ENCODE measurements around the gene PLXNA2.

Gene PLXNA2

DNA sequence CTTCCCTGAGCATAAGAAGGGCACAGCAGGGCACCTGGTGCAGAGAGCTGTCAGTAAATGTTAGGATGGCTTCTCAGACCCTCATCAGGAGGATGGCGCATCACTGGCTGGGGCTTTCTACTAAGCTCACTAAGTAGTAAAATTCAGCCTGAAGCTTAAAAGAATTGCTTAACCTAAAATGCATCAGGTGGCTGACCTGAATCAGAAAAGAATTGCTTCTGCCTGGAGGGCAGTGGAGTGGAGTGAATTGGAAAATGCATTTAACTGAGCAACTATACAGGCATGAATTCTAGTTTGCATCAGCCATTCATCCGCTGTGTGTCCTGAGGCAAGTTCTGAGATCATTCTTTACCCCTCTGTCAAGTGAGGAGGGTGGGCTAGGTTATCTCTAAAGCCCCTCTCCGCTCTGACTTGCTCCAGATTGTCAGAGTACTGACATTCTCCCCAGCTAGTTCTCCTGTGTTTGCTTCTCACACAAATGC lies 191.2 kb downstream of the PLXNA2 start:
- FAIRE-seq (no peak), DNase-seq (ENCODE audit: insufficient read length, low spot score) (no peak)
- TF ChIP-seq, protein P1, sequence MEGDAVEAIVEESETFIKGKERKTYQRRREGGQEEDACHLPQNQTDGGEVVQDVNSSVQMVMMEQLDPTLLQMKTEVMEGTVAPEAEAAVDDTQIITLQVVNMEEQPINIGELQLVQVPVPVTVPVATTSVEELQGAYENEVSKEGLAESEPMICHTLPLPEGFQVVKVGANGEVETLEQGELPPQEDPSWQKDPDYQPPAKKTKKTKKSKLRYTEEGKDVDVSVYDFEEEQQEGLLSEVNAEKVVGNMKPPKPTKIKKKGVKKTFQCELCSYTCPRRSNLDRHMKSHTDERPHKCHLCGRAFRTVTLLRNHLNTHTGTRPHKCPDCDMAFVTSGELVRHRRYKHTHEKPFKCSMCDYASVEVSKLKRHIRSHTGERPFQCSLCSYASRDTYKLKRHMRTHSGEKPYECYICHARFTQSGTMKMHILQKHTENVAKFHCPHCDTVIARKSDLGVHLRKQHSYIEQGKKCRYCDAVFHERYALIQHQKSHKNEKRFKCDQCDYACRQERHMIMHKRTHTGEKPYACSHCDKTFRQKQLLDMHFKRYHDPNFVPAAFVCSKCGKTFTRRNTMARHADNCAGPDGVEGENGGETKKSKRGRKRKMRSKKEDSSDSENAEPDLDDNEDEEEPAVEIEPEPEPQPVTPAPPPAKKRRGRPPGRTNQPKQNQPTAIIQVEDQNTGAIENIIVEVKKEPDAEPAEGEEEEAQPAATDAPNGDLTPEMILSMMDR (IDR thresholded peaks at IDR 0.05; ENCODE audit: insufficient read depth, missing control alignments), result no peak

DNA sequence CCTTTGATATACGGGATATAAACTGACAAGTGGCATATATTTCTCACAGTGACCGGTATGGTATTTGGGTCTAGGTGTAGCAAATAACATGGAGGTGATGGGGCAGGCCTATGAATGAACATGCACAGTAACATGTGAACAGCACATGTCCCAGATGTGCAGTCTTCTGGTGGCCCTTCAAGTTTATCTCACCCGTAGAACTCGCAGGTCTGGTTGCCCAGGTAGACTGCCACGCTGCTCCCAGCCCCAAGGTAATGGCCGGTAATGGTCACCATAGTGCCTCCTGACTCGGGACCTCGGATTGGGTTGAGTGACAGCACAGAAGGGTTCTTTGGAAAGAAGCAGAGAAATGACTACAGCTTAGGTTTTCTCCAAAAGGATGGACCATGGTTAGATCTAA lies 192.0 kb downstream of the PLXNA2 start:
- no peak for DNase-seq (ENCODE audit: insufficient read length, low spot score)
- TF ChIP-seq, protein P1 (IDR thresholded peaks at IDR 0.05; ENCODE audit: insufficient read depth, missing control alignments), result no peak
- no peak for FAIRE-seq

DNA sequence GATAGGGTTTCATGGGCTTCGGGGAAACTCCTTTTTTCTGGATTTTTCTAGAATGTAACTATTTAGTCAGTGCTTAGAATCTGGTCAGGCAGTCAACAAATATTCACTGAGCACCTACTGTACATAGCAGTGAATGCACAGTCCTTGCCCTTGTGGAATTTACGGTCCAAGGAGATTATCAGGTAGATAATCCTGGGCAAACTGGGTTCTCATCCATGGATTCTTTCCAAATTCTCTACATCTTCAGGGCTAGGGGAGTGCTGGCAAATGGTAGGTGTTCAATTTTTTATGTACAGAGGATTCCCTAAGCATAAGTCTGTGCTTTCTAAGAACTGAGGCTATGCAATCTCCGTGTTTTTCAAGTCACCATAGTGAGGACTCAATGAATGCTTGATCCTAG lies 192.5 kb downstream of the PLXNA2 start:
- TF ChIP-seq, protein P1 (IDR thresholded peaks at IDR 0.05; ENCODE audit: insufficient read depth, missing control alignments), result no peak
- FAIRE-seq, result no peak
- no peak for DNase-seq (ENCODE audit: insufficient read length, low spot score)

DNA sequence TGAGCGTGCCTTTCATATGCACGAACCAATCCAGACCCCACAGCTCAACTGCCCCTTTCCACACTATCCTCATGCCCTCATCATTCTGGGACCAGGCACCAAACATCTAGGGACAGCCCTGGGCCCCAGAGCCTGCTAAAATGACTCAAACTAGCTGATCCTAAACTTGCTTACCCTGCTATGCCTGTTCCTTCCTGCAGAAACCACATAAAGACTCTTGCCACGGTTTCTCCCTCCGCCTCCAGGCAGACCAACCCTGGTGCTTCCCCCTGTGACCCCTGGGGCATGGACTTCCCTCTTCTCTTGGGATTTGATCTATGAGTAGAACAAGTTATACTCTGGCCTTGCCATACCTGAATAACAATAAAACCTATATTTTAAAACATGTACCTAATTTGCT lies 195.3 kb downstream of the PLXNA2 start:
- no peak for FAIRE-seq
- TF ChIP-seq, protein P1 (IDR thresholded peaks at IDR 0.05; ENCODE audit: insufficient read depth, missing control alignments), result no peak
- DNase-seq (ENCODE audit: insufficient read length, low spot score), result no peak

DNA sequence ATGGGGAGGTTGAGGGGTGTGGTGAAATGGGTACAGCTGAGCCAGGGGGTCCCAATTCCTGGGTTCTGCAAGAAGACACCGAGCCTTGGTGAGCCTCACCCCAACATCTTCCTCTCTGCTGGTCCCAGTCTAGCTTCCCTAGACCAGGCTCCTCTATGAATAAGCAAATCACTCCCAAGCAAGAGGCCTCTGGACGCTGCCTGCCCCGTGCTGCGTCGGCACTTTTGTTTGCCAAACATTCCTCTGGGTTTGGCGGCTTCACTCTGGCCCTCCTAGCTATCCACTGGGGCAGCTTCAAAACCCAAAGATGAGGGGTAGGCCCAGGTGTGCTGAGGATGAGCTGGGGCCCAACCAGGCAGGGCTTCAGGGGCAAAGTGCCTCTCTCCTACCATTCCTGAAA lies 196.2 kb downstream of the PLXNA2 start:
- FAIRE-seq (no peak), DNase-seq (ENCODE audit: insufficient read length, low spot score) (no peak)
- TF ChIP-seq, protein P1 (IDR thresholded peaks at IDR 0.05; ENCODE audit: insufficient read depth, missing control alignments), result no peak

DNA sequence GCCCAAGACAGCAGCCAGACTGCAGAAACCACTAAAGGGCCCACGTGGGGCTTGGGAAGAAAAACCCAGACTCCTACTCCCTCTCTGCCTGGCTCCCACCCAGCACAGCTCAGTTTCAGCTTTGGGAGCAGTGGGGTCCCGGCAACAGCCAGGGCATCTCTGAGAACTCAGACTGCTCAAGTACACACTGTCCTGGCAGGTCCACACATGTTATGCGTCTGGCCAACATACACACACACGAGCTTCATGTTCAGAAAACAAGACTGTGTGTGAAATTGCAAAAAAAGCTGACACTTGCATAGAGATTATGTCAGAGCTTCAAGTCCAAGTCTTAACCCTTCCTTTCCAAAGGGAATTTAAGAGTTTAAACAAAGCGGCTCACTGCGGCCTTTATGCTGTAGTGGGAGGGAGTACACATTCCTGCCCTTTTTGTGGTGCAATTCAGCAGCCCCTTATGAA lies 196.7 kb downstream of the PLXNA2 start:
- FAIRE-seq (no peak), DNase-seq (ENCODE audit: insufficient read length, low spot score) (no peak)
- TF ChIP-seq, protein P1 (IDR thresholded peaks at IDR 0.05; ENCODE audit: insufficient read depth, missing control alignments), result no peak

DNA sequence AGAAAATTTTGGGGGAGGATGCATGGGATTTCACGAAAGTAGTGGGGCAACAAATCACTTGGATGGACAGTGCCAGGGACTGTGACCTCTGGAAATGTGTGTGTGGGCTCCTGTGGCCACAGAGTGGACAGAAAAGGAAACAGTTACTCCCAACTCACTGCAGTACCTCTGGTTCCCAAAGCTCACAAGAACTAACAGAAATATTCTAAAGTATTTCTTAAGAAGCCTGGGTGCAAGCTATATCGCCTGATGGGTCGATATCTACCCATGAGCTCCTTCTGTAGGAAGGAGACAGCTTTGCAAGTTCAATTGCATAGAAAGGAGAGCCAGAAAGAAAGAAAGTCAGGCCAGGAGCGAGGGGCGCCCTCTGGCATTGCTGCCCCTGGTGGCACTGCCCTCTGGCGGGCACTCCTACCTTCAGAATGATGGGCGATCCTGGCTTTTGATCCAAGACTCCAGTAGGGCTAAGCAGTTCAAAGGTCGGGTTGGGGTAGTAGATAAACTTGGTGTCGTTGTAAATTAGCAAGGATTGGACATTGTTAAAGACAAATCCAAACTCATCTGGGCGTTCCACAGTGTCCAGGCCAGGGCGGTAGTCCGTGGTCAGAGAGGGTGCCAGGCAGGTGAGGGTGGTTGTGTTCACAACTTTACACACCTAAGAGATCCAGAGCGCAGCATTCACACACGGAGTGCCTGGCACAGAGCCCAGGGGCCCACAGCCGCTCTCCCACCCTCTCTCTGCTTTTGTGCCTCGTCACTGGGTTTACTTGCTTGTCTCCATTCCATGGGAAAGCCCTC lies 198.5 kb downstream of the PLXNA2 start:
- TF ChIP-seq, protein P1 (IDR thresholded peaks at IDR 0.05; ENCODE audit: insufficient read depth, missing control alignments), result peak; percentile 67
- no peak for DNase-seq (ENCODE audit: insufficient read length, low spot score)
- FAIRE-seq, result no peak
